SU-DHL-6 (cell line): ENCODE data around the gene ERH.
A peak's percentile ranks its signal among the peaks of the same experiment; 100 is the strongest.

Experiments used
- H2AFZ ChIP-seq: fragments of 200-600 bp; sonication (generic); 2 replicates; pipeline ENCODE4 v1.6.1; 2014; ENCODE audit warnings: low read depth, mild to moderate bottlenecking, moderate library complexity, mixed read lengths, antibody characterized with exemption, low read length; ENCODE audit not compliant: severe bottlenecking
- H3F3A ChIP-seq: fragments of 200-600 bp; shearing (Covaris generic); 2 replicates; pipeline ENCODE4 v1.6.0; 2016; ENCODE audit warnings: antibody characterized with exemption, mild to moderate bottlenecking; ENCODE audit not compliant: insufficient read depth
- H3K27ac ChIP-seq: fragments of 200-600 bp; sonication (generic); 2 replicates; pipeline ENCODE4 v1.5.1; 2016; ENCODE audit warnings: low read depth, mild to moderate bottlenecking, low read length, moderate library complexity, mixed read lengths
- H3K27me3 ChIP-seq: fragments of 200-600 bp; sonication (generic), shearing (Covaris generic); 2 replicates; pipeline ENCODE4 v1.6.0; 2014; ENCODE audit warnings: mild to moderate bottlenecking, low read length
- H3K36me3 ChIP-seq: fragments of 200-600 bp; sonication (generic); 2 replicates; pipeline ENCODE4 v1.6.1; 2014; ENCODE audit warnings: mild to moderate bottlenecking, low read length, mixed read lengths
- H3K4me2 ChIP-seq: fragments of 300-600, 200-600 bp; shearing (Covaris generic), sonication (generic); 2 replicates; pipeline ENCODE4 v1.6.0; 2014; ENCODE audit warnings: low read length, low read depth, mild to moderate bottlenecking; ENCODE audit not compliant: poor library complexity, severe bottlenecking
- H3K4me3 ChIP-seq: fragments of 200-600 bp; sonication (generic); 2 replicates; pipeline ENCODE4 v1.5.1; 2014; ENCODE audit warnings: antibody characterized with exemption, low read length, mild to moderate bottlenecking, mixed read lengths; ENCODE audit not compliant: insufficient read depth, poor library complexity, severe bottlenecking
- H3K79me2 ChIP-seq: fragments of 200-600 bp; sonication (generic); 2 replicates; pipeline ENCODE4 v1.6.1; 2014; ENCODE audit warnings: mild to moderate bottlenecking, low read length, moderate library complexity; ENCODE audit not compliant: insufficient read depth
- H3K9ac ChIP-seq: fragments of 200-600 bp; sonication (generic); 2 replicates; pipeline ENCODE4 v1.7.0; 2014; ENCODE audit warnings: mild to moderate bottlenecking, low read length
- H3K9me2 ChIP-seq: fragments of 200-600 bp; sonication (generic); replicated peaks from 2 replicates; pipeline ENCODE4 v1.6.1; 2014; ENCODE audit warnings: low read length; ENCODE audit not compliant: insufficient read depth
- H3K9me3 ChIP-seq: fragments of 200-600 bp; sonication (generic); 2 replicates; pipeline ENCODE4 v1.6.1; 2014; ENCODE audit warnings: low read length, mixed read lengths; ENCODE audit not compliant: insufficient read depth
- H4K20me1 ChIP-seq: fragments of 200-600 bp; sonication (generic); 2 replicates; pipeline ENCODE4 v1.6.1; 2014; ENCODE audit warnings: low read depth, mild to moderate bottlenecking, antibody characterized with exemption, low read length, moderate library complexity, mixed read lengths
- CTCF ChIP-seq: fragments of 200-600 bp; sonication (generic); IDR thresholded peaks from one replicate; pipeline ENCODE4 v1.5.1; 2017; ENCODE audit warnings: antibody characterized with exemption, mild to moderate bottlenecking, low read length, moderate library complexity; ENCODE audit not compliant: insufficient read depth, poor library complexity, severe bottlenecking
- EZH2phosphoT487 ChIP-seq: fragments of 200-600 bp; sonication (generic), shearing (Covaris generic); conservative IDR thresholded peaks from 2 replicates; pipeline ENCODE4 v1.6.1; 2018; ENCODE audit warnings: mild to moderate bottlenecking, antibody characterized with exemption, low read length, moderate library complexity, mixed read lengths

Gene ERH

GRCh38 chr14:69346710-69347109, 51.4 kb downstream of the ERH start:
- Histone ChIP-seq H4K20me1 (no peaks in the 10 kb centered on the region), H3K36me3 (no peaks in the 10 kb centered on the region), H3K9ac (no peak overlapping the region), H3K79me2 (no peaks in the 10 kb centered on the region), H3K9me3 (no peaks in the 10 kb centered on the region), H3K27me3 (no peaks in the 10 kb centered on the region), H3F3A (no peaks in the 10 kb centered on the region), H2AFZ (no peak overlapping the region), H3K27ac (no peak overlapping the region), H3K4me3 (no peak overlapping the region), H3K9me2 (no peaks in the 10 kb centered on the region), H3K4me2 (no peak overlapping the region)
- TF ChIP-seq EZH2phosphoT487 (no peak), CTCF (peak; percentile 37)

- Histone ChIP-seq H2AFZ (no peak overlapping the region), H3F3A (no peaks in the 10 kb centered on the region), H3K9me2 (no peaks in the 10 kb centered on the region), H3K4me2 (no peak overlapping the region), H3K9ac (no peak overlapping the region), H3K9me3 (no peaks in the 10 kb centered on the region), H4K20me1 (no peaks in the 10 kb centered on the region), H3K36me3 (no peaks in the 10 kb centered on the region), H3K27me3 (no peaks in the 10 kb centered on the region), H3K79me2 (no peaks in the 10 kb centered on the region), H3K4me3 (no peak overlapping the region), H3K27ac (no peak overlapping the region)
- TF ChIP-seq EZH2phosphoT487: no peak
- TF ChIP-seq CTCF: no peak
These were observed 52.7 kb downstream of the ERH start for GRCh38 chr14:69345402-69345801.

GRCh38 chr14:69344171-69344570, 53.9 kb downstream of the ERH start:
- H3K4me3 ChIP-seq: no peak overlapping the region
- no peaks in the 10 kb centered on the region for H3K9me3 ChIP-seq
- no peaks in the 10 kb centered on the region for H3K36me3 ChIP-seq
- no peak overlapping the region for H3K4me2 ChIP-seq
- no peaks in the 10 kb centered on the region for H3K79me2 ChIP-seq
- H3K27me3 ChIP-seq: no peaks in the 10 kb centered on the region
- H3K9ac ChIP-seq: no peak overlapping the region
- TF ChIP-seq EZH2phosphoT487 (no peak), CTCF (no peak)
- no peaks in the 10 kb centered on the region for H4K20me1 ChIP-seq
- no peak overlapping the region for H3K27ac ChIP-seq
- no peak overlapping the region for H2AFZ ChIP-seq
- no peaks in the 10 kb centered on the region for H3F3A ChIP-seq
- H3K9me2 ChIP-seq: no peaks in the 10 kb centered on the region
